ENCODE data around the gene FAM174C. TPM values are rescaled to one million over a fixed set of nuclear protein-coding genes. Genes with fewer than 3 reads are reported as not detected.

Gene FAM174C
- total and polyA plus RNA-seq, 11 donors: 11.6 to 56.4 (median 23.8) TPM

GRCh38 chr19:1237754-1238368, 37.5 kb upstream of the FAM174C start, which contains the start of gene CBARP:
Gene CBARP (minus strand): TSS chr19:1238005. CDS start chr19:1236100, 1,905 bp downstream.
- intact Hi-C loops (cut with DNase I): loop anchor here in 1 of 10 donors (5.0 kb wide), 1 partner anchor 126 kb away; no protein-coding TSS in a partner anchor
- Histone ChIP-seq H3K4me1 (peaks cover 5 to 66% (median 39%) of the 10 kb centered on the region in 12 donors), H3K27me3 (peaks cover 0 to 15% (median 0%) of the 10 kb centered on the region in 9 donors), H3K9me3 (no peaks in the 10 kb centered on the region), H3K27ac (peak within 1 kb of the TSS in 11 of 12 donors; percentile 21 to 100 (median 56)), H3K36me3 (no peaks in the 10 kb centered on the region), H3K4me3 (peak within 1 kb of the TSS; percentile 18 to 79 (median 64))
- peak in 2 of 5 donors; percentile 63 to 64 for DNase-seq
- no peak for ATAC-seq
- TF ChIP-seq POLR2A (IDR thresholded peaks at IDR 0.05): no peak
- no peak for TF ChIP-seq CTCF (IDR thresholded peaks at IDR 0.05)
- 0 to 1% (median 1%) methylated on average over 1 to 87 of the region's 87 CpGs; no CpG with 5 or more reads in 1 of the 4 donors for WGBS, 4 donors

GRCh38 chr19:1238369-1239303, 36.7 kb upstream of the FAM174C start:
- 61 to 64% (median 62%) methylated on average over 31 to 34 of the region's 34 CpGs for WGBS, 4 donors
- DNase-seq: peak in 1 of 5 donors; percentile 42
- H3K27ac ChIP-seq: peak overlapping the region in 10 of 12 donors; percentile 18 to 100 (median 54)
- ATAC-seq: no peak
- peak overlapping the region in 9 of 12 donors; percentile 33 to 79 (median 63) for H3K4me3 ChIP-seq
- intact Hi-C loops (cut with DNase I): loop anchor here in 1 of 10 donors (5.0 kb wide), 1 partner anchor 126 kb away; no protein-coding TSS in a partner anchor
- peaks cover 5 to 66% (median 43%) of the 10 kb centered on the region in 12 donors for H3K4me1 ChIP-seq
- H3K36me3 ChIP-seq: no peaks in the 10 kb centered on the region
- TF ChIP-seq POLR2A (IDR thresholded peaks at IDR 0.05) (no peak), CTCF (IDR thresholded peaks at IDR 0.05) (no peak)
- H3K9me3 ChIP-seq: no peaks in the 10 kb centered on the region
- H3K27me3 ChIP-seq: peaks cover 0 to 15% (median 0%) of the 10 kb centered on the region in 9 donors

- 81 to 86% (median 83%) methylated on average over 11 of the region's 11 CpGs for WGBS, 4 donors
- peaks cover 5 to 71% (median 50%) of the 10 kb centered on the region in 12 donors for H3K4me1 ChIP-seq
- peaks cover 0 to 15% (median 0%) of the 10 kb centered on the region in 9 donors for H3K27me3 ChIP-seq
- intact Hi-C loops (cut with DNase I): loop anchor here in 1 of 10 donors (5.0 kb wide), 1 partner anchor 127 kb away; no protein-coding TSS in a partner anchor
- H3K4me3 ChIP-seq: peak overlapping the region in 3 of 12 donors; percentile 45 to 92 (median 88)
- no peaks in the 10 kb centered on the region for H3K9me3 ChIP-seq
- no peak for ATAC-seq
- TF ChIP-seq POLR2A (IDR thresholded peaks at IDR 0.05): no peak
- TF ChIP-seq CTCF (IDR thresholded peaks at IDR 0.05): no peak
- peak in 1 of 5 donors; percentile 43 for DNase-seq
- peak overlapping the region in 11 of 12 donors; percentile 84 to 100 (median 96) for H3K27ac ChIP-seq
- peaks cover 0 to 3% (median 0%) of the 10 kb centered on the region in 9 donors for H3K36me3 ChIP-seq
Measured at GRCh38 chr19:1239420-1239795, 35.9 kb upstream of the FAM174C start.
